Colonic mucosa (tissue), 4 donors: ENCODE data around the gene OR1E1. TPM values are rescaled to one million over a fixed set of nuclear protein-coding genes. Genes with fewer than 3 reads are reported as not detected.
"Not testable (repeated sequence)": the region's sequence is repeated elsewhere in the genome, so short reads cannot be mapped to it uniquely, and the experiment has no call there.

Experiments used
- DNase-seq: peaks from one replicate; pipeline ENCODE4 v3.0.0-alpha.2; 2020
- H3K27ac ChIP-seq: fragments of 200-600 bp; one replicate; pipeline ENCODE4 v1.8.0; 2021
- H3K27me3 ChIP-seq: fragments of 200-600 bp; one replicate; pipeline ENCODE4 v1.8.0; 2021
- H3K36me3 ChIP-seq: fragments of 200-600 bp; one replicate; pipeline ENCODE4 v1.8.0; 2021
- H3K4me1 ChIP-seq: fragments of 200-600 bp; one replicate; pipeline ENCODE4 v1.8.0; 2021; ENCODE audit warnings: mild to moderate bottlenecking
- H3K4me3 ChIP-seq: fragments of 200-600 bp; one replicate; pipeline ENCODE4 v1.8.0; 2021
- H3K9ac ChIP-seq, 2 donors: one replicate each; pipeline ENCODE4 v1.7.0; 2013; ENCODE audit warnings: control low read depth in 2 of 2, low read depth in 2 of 2, low read length in 2 of 2
- H3K9me3 ChIP-seq: fragments of 200-600 bp; one replicate; pipeline ENCODE4 v1.8.0; 2021
- CTCF ChIP-seq: fragments of 200-600 bp; IDR thresholded peaks from one replicate; pipeline ENCODE4 v1.8.0; 2022; ENCODE audit warnings: antibody characterized with exemption, mild to moderate bottlenecking
- intact Hi-C: fragments of 100-400 bp; cut with DNase I; formaldehyde crosslinking; loops from one replicate; pipeline ENCODE4 v1.14.1; 2022
- total RNA-seq, 2 donors: library from RNA; stranded (reverse); fragmentation: NEBNext Ultra II Directional in 1 of 2; extraction: Animal tissue kit (Norgen Biotek cat#: 25700) in 1 of 2; gene quantifications; one replicate each; pipeline ENCODE4 v1.2.1, GENCODE V29; 2021
- donor health status: healthy.
- donor health status: DM: no; HTN: no; CAD: no.
- donor health status: DM: no; HTN: no; CAD: no.

OR1E1 gene
- not detected for total RNA-seq

- Histone ChIP-seq H3K9me3 (no peaks in the 10 kb centered on the region), H3K27me3 (no peaks in the 10 kb centered on the region), H3K36me3 (no peaks in the 10 kb centered on the region), H3K9ac (no peak within 1 kb of the TSS), H3K27ac (no peak within 1 kb of the TSS), H3K4me1 (no peaks in the 10 kb centered on the region), H3K4me3 (no peak within 1 kb of the TSS)
- no peak for TF ChIP-seq CTCF
- DNase-seq, result no peak
- intact Hi-C loops, result no loop called here
Measured at GRCh38 chr17:3398310-3398709, at the start of gene OR1E1. Gene OR1E1 (minus strand): TSS chr17:3398410. CDS start chr17:3398410, 0 bp downstream.

DNA sequence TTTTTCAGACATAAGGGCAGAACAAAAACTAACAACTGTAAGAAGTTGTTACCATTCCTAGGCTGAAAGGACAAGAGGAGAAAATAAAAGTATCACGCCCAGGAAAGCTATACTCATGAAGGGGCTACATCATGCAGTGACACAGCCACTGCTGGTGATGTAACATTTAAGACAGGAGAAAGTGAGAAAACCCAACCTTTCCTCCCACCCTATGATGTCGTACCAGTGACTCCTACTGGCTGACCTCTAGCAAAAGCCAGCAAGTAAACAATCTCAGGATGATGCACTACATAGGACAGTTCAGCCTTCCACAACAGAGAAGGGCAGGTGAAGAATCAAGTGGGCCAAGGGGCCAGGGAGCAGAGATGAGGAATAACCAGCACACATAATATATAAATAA is 49.4 kb upstream of the OR1E1 start:
- intact Hi-C loops, result no loop called here
- peak overlapping the region; percentile 2 for H3K27ac ChIP-seq
- no peaks in the 10 kb centered on the region for H3K36me3 ChIP-seq

GRCh38 chr17:3440451-3440850 is 42.2 kb upstream of the OR1E1 start:
- intact Hi-C loops, result no loop called here
- no peaks in the 10 kb centered on the region for H3K9me3 ChIP-seq

More for the DNA sequence above, 49.4 kb upstream of the OR1E1 start:
- Histone ChIP-seq H3K27me3 (no peaks in the 10 kb centered on the region), H3K9ac (no peak overlapping the region), H3K9me3 (no peaks in the 10 kb centered on the region), H3K4me1 (no peaks in the 10 kb centered on the region), H3K4me3 (no peak overlapping the region)
- DNase-seq, result no peak
- no peak for TF ChIP-seq CTCF

GRCh38 chr17:3438368-3438767 is 40.2 kb upstream of the OR1E1 start:
- TF ChIP-seq CTCF, result no peak
- Histone ChIP-seq H3K9me3 (no peaks in the 10 kb centered on the region), H3K9ac (no peak overlapping the region), H3K4me3 (no peak overlapping the region), H3K27ac (no peak overlapping the region), H3K27me3 (no peaks in the 10 kb centered on the region), H3K4me1 (no peaks in the 10 kb centered on the region), H3K36me3 (no peaks in the 10 kb centered on the region)
- DNase-seq, result no peak
- intact Hi-C loops, result no loop called here

More at GRCh38 chr17:3440451-3440850, 42.2 kb upstream of the OR1E1 start:
- no peaks in the 10 kb centered on the region for H3K27me3 ChIP-seq
- H3K36me3 ChIP-seq, result no peaks in the 10 kb centered on the region
- DNase-seq, result no peak
- no peak overlapping the region for H3K9ac ChIP-seq
- no peak for TF ChIP-seq CTCF
- no peaks in the 10 kb centered on the region for H3K4me1 ChIP-seq
- H3K27ac ChIP-seq, result no peak overlapping the region
- no peak overlapping the region for H3K4me3 ChIP-seq

- no peak within 1 kb of the TSS for H3K9ac ChIP-seq
- H3K4me3 ChIP-seq, result no peak within 1 kb of the TSS
- H3K27ac ChIP-seq, result no peak within 1 kb of the TSS
- H3K4me1 ChIP-seq, result no peaks in the 10 kb centered on the region
- DNase-seq, result no peak
- H3K9me3 ChIP-seq, result no peaks in the 10 kb centered on the region
- no peak for TF ChIP-seq CTCF
- no peaks in the 10 kb centered on the region for H3K27me3 ChIP-seq
- H3K36me3 ChIP-seq, result no peaks in the 10 kb centered on the region
- intact Hi-C loops, result no loop called here
Measured at GRCh38 chr17:3433741-3434140, 35.5 kb upstream of the OR1E1 start, which contains the start of gene OR1E2. Gene OR1E2 (minus strand): TSS chr17:3433841. CDS start chr17:3433841, 0 bp downstream.

DNA sequence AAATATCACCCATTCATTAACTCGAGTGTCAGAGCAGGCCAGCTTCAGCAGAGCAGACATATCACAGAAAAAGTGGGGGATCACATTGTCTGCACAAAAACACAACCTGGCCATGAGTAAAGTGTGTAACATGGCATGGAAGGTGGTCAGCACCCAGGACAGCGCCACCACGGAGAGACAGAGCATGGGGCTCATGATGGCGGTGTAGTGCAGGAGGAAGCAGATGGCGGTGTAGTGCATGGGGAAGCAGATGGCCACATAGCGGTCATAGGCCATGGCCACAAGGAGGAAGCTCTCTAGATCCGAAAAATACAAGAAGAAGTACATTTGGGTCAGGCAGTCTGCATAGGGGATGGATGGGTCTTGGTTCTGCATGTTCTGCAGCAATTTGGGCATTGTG is 35.0 kb upstream of the OR1E1 start:
- H3K27me3 ChIP-seq, H3K27ac ChIP-seq, H3K9ac ChIP-seq, H3K4me3 ChIP-seq, DNase-seq, H3K9me3 ChIP-seq, intact Hi-C loops, H3K36me3 ChIP-seq, H3K4me1 ChIP-seq: not testable (repeated sequence)
